Fibroblast of lung (primary cell): ENCODE data around the gene APOE. TPM values are rescaled to one million over a fixed set of nuclear protein-coding genes. Genes with fewer than 3 reads are reported as not detected.

Source experiments
- DNase-seq, 2 donors: peaks; one replicate each; pipeline versions ENCODE4 v3.0.0 to v3.0.0-alpha.2; 2010; ENCODE audit warnings: low read depth in 2 of 2
- H2AFZ ChIP-seq: 2 replicates; pipeline ENCODE4 v1.5.1; 2012; ENCODE audit warnings: low read length, control low read depth, inconsistent platforms
- H3K27ac ChIP-seq: 2 replicates; pipeline ENCODE4 v1.5.1; 2011; ENCODE audit warnings: low read length, control low read depth; ENCODE audit not compliant: insufficient read depth
- H3K27me3 ChIP-seq: 2 replicates; pipeline ENCODE4 v1.5.1; 2011; ENCODE audit warnings: mild to moderate bottlenecking, low read length; ENCODE audit not compliant: control insufficient read depth, insufficient read depth
- H3K36me3 ChIP-seq: 2 replicates; pipeline ENCODE4 v1.5.1; 2011; ENCODE audit warnings: low read length; ENCODE audit not compliant: control insufficient read depth, insufficient read depth
- H3K4me1 ChIP-seq: 2 replicates; pipeline ENCODE4 v1.5.1; 2011; ENCODE audit warnings: low read length; ENCODE audit not compliant: control insufficient read depth, insufficient read depth; ENCODE audit errors: extremely low read depth
- H3K4me2 ChIP-seq: 2 replicates; pipeline ENCODE4 v1.5.1; 2011; ENCODE audit warnings: low read length, control low read depth; ENCODE audit not compliant: insufficient read depth; ENCODE audit errors: extremely low read depth
- H3K4me3 ChIP-seq, 4 experiments: fragments of 200-600 bp in 1 of 4; sonication (generic) in 1 of 4; replicated peaks in 1 of 4; 2 replicates each; pipeline ENCODE4 v1.5.1; 2011 to 2016; ENCODE audit warnings: low read length in 4 of 4, low read depth in 3 of 4, mild to moderate bottlenecking in 3 of 4, control low read depth in 2 of 4, inconsistent platforms in 1 of 4, mixed read lengths in 1 of 4; ENCODE audit not compliant: insufficient read depth in 1 of 4; ENCODE audit errors: control extremely low read depth in 1 of 4
- H3K79me2 ChIP-seq: 2 replicates; pipeline ENCODE4 v1.5.1; 2012; ENCODE audit warnings: mild to moderate bottlenecking, low read length, inconsistent platforms; ENCODE audit not compliant: control insufficient read depth, insufficient read depth
- H3K9ac ChIP-seq: 2 replicates; pipeline ENCODE4 v1.5.1; 2011; ENCODE audit warnings: mild to moderate bottlenecking, low read length, control low read depth; ENCODE audit not compliant: insufficient read depth
- H3K9me3 ChIP-seq: 2 replicates; pipeline ENCODE4 v1.5.1; 2012; ENCODE audit warnings: low read depth, low read length; ENCODE audit not compliant: control insufficient read depth, insufficient read depth
- H4K20me1 ChIP-seq: 2 replicates; pipeline ENCODE4 v1.5.1; 2011; ENCODE audit warnings: low read length; ENCODE audit not compliant: control insufficient read depth, insufficient read depth; ENCODE audit errors: extremely low read depth
- EZH2 ChIP-seq: IDR thresholded peaks from 2 replicates; pipeline ENCODE4 v1.5.1; 2012; ENCODE audit warnings: low read length, control low read depth, mild to moderate bottlenecking; ENCODE audit errors: missing control alignments
- polyA plus RNA-seq, 2 donors: library from polyadenylated mRNA; depleted of rRNA in 1 of 2; stranded (reverse) in 1 of 2; unstranded in 1 of 2; fragments of >200 nt; gene quantifications; 2 replicates each; pipeline ENCODE4 v1.2.1, GENCODE V29; 2011 to 2012; ENCODE audit warnings: missing spikeins in 1 of 2
- total RNA-seq: library from RNA; depleted of rRNA; stranded (reverse); fragments of >200 nt; gene quantifications from 2 replicates; pipeline ENCODE4 v1.2.1, GENCODE V29; 2014
- TF ChIP-seq, protein P1 (sequence below), 2 donors: IDR thresholded peaks in 1 of 2; conservative IDR thresholded peaks in 1 of 2; 1 replicate in 1 of 2; 2 replicates in 1 of 2; pipeline ENCODE4 v1.5.1; 2011 to 2012; ENCODE audit warnings: low read length in 2 of 2, control low read depth in 1 of 2, inconsistent platforms in 1 of 2, low read depth in 1 of 2, mild to moderate bottlenecking in 1 of 2

Gene APOE
- total and polyA plus RNA-seq, 2 donors (not counting 1 experiment from before 2014, with no cell fraction given): 13.4 to 35.0 TPM

- Histone ChIP-seq H3K9me3 (no peaks in the 10 kb centered on the region), H3K9ac (no peak overlapping the region), H3K79me2 (no peaks in the 10 kb centered on the region), H3K36me3 (peaks cover 41% of the 10 kb centered on the region), H3K4me2 (no peak overlapping the region), H3K27ac (no peak overlapping the region), H3K27me3 (no peaks in the 10 kb centered on the region), H4K20me1 (no peaks in the 10 kb centered on the region), H3K4me3 (no peak overlapping the region), H3K4me1 (no peaks in the 10 kb centered on the region), H2AFZ (no peak overlapping the region)
- DNase-seq: peak in 1 of 2 donors; percentile 28
- TF ChIP-seq, protein P1, sequence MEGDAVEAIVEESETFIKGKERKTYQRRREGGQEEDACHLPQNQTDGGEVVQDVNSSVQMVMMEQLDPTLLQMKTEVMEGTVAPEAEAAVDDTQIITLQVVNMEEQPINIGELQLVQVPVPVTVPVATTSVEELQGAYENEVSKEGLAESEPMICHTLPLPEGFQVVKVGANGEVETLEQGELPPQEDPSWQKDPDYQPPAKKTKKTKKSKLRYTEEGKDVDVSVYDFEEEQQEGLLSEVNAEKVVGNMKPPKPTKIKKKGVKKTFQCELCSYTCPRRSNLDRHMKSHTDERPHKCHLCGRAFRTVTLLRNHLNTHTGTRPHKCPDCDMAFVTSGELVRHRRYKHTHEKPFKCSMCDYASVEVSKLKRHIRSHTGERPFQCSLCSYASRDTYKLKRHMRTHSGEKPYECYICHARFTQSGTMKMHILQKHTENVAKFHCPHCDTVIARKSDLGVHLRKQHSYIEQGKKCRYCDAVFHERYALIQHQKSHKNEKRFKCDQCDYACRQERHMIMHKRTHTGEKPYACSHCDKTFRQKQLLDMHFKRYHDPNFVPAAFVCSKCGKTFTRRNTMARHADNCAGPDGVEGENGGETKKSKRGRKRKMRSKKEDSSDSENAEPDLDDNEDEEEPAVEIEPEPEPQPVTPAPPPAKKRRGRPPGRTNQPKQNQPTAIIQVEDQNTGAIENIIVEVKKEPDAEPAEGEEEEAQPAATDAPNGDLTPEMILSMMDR (conservative IDR thresholded peaks at IDR 0.05 in 1 of 2, IDR thresholded peaks at IDR 0.05 in 1 of 2; ENCODE audit: low read depth in 1 of 2, low read length in 2 of 2): no peak
- no peak for TF ChIP-seq EZH2
Measured at GRCh38 chr19:44876930-44877535, 28.6 kb upstream of the APOE start.

DNA sequence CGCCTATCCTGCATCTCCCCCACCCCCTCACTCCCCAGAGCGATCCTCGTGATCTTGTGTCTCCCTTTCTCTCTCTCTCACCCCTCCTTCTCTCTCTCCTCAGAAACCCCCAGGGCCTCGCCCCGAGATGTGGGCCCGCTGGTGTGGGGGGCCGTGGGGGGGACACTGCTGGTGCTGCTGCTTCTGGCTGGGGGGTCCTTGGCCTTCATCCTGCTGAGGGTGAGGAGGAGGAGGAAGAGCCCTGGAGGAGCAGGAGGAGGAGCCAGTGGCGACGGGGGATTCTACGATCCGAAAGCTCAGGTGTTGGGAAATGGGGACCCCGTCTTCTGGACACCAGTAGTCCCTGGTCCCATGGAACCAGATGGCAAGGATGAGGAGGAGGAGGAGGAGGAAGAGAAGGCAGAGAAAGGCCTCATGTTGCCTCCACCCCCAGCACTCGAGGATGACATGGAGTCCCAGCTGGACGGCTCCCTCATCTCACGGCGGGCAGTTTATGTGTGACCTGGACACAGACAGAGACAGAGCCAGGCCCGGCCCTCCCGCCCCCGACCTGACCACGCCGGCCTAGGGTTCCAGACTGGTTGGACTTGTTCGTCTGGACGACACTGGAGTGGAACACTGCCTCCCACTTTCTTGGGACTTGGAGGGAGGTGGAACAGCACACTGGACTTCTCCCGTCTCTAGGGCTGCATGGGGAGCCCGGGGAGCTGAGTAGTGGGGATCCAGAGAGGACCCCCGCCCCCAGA lies 27.3 kb upstream of the APOE start:
- Histone ChIP-seq H3K27ac (no peak overlapping the region), H3K9me3 (no peaks in the 10 kb centered on the region), H3K36me3 (peaks cover 30% of the 10 kb centered on the region), H3K27me3 (no peaks in the 10 kb centered on the region), H3K4me3 (no peak overlapping the region), H3K9ac (no peak overlapping the region), H3K4me1 (no peaks in the 10 kb centered on the region), H4K20me1 (no peaks in the 10 kb centered on the region), H3K79me2 (no peaks in the 10 kb centered on the region), H3K4me2 (no peak overlapping the region), H2AFZ (no peak overlapping the region)
- DNase-seq: no peak
- no peak for TF ChIP-seq EZH2
- TF ChIP-seq, protein P1 (conservative IDR thresholded peaks at IDR 0.05 in 1 of 2, IDR thresholded peaks at IDR 0.05 in 1 of 2; ENCODE audit: low read depth in 1 of 2, low read length in 2 of 2): no peak

DNA sequence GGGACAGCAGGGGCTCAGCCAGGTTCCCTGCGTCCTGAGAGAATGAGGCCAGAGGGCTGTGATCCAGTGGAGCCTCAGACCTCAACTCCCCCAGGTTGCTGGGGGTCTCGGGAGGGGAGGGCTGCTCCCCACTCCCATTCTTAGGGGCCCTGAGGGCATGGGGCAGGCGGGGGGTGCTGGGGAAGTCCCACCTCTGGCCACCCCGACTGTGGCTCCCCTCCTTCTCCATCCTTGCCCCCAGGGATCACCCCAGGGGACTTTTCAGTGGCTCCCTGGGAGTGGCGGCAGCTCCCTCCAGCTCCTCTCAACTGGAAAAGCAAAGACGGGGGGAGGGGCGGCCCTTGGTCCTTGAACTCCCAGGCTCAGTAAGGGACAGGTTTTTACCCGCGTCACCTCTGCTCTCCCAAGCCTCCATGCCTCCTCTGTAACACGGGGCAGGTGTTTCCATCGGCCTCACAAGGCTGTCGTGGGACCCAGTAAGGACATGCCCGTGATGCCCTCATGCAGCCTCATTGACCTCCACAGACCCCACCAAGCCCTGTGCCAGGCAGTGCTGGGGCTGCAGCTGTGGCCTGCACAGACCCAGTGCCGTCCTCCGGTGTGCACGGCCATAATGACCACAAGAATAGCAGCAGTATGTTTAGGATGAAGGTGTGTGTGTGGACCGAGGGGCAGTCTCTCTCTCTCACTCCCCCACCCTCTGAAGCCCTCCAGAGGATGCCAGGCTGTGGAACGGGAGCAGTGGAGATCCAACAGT lies 26.1 kb upstream of the APOE start:
- Histone ChIP-seq H3K27ac (no peak overlapping the region), H3K9ac (no peak overlapping the region), H3K4me1 (no peaks in the 10 kb centered on the region), H3K4me2 (no peak overlapping the region), H3K36me3 (peaks cover 25% of the 10 kb centered on the region), H3K9me3 (no peaks in the 10 kb centered on the region), H4K20me1 (no peaks in the 10 kb centered on the region), H3K27me3 (no peaks in the 10 kb centered on the region), H3K79me2 (no peaks in the 10 kb centered on the region), H3K4me3 (no peak overlapping the region), H2AFZ (no peak overlapping the region)
- TF ChIP-seq, protein P1 (conservative IDR thresholded peaks at IDR 0.05 in 1 of 2, IDR thresholded peaks at IDR 0.05 in 1 of 2; ENCODE audit: low read depth in 1 of 2, low read length in 2 of 2): no peak
- no peak for TF ChIP-seq EZH2
- no peak for DNase-seq
